WTC11 (cell line): ENCODE measurements around the gene SPATS2.
A peak's percentile ranks its signal among the peaks of the same experiment; 100 is the strongest.

Source experiments
- ATF2 ChIP-seq: sonication (generic); formaldehyde crosslinking; IDR thresholded peaks from 2 replicates; pipeline ENCODE4 v1.8.1; 2022; ENCODE audit warnings: low read depth, missing genetic modification reagents, borderline replicate concordance
- CBFB ChIP-seq: sonication (generic); formaldehyde crosslinking; IDR thresholded peaks from 2 replicates; pipeline ENCODE4 v1.8.1; 2022; ENCODE audit warnings: mild to moderate bottlenecking, low read depth, missing genetic modification reagents
- CTCF ChIP-seq: fragments of 200-600 bp; IDR thresholded peaks from 2 replicates; pipeline ENCODE4 v1.8.0; 2022; ENCODE audit warnings: antibody characterized with exemption
- ETV6 ChIP-seq: sonication (generic); formaldehyde crosslinking; IDR thresholded peaks from 2 replicates; pipeline ENCODE4 v1.8.1; 2022; ENCODE audit warnings: mild to moderate bottlenecking, missing genetic modification reagents
- MAX ChIP-seq: sonication (generic); formaldehyde crosslinking; IDR thresholded peaks from 2 replicates; pipeline ENCODE4 v1.8.0; 2022; ENCODE audit warnings: mild to moderate bottlenecking, missing genetic modification reagents
- USF1 ChIP-seq: sonication (generic); formaldehyde crosslinking; IDR thresholded peaks from 2 replicates; pipeline ENCODE4 v1.8.0; 2022; ENCODE audit warnings: mild to moderate bottlenecking, missing genetic modification reagents
- ZNF423 ChIP-seq: fragments of 250-450 bp; sonication (Bioruptor Pico); IDR thresholded peaks from 2 replicates; pipeline ENCODE4 v2.1.2; 2022; ENCODE audit warnings: mild to moderate bottlenecking, moderate library complexity
- ZNF512 ChIP-seq: sonication (generic); formaldehyde crosslinking; IDR thresholded peaks from 2 replicates; pipeline ENCODE4 v1.8.1; 2022; ENCODE audit warnings: missing genetic modification reagents, borderline replicate concordance
- TF ChIP-seq, protein P1 (sequence below): sonication (generic); formaldehyde crosslinking; IDR thresholded peaks from 2 replicates; pipeline ENCODE4 v1.8.1; 2022; ENCODE audit warnings: mild to moderate bottlenecking, moderate library complexity, missing genetic modification reagents

DNA sequence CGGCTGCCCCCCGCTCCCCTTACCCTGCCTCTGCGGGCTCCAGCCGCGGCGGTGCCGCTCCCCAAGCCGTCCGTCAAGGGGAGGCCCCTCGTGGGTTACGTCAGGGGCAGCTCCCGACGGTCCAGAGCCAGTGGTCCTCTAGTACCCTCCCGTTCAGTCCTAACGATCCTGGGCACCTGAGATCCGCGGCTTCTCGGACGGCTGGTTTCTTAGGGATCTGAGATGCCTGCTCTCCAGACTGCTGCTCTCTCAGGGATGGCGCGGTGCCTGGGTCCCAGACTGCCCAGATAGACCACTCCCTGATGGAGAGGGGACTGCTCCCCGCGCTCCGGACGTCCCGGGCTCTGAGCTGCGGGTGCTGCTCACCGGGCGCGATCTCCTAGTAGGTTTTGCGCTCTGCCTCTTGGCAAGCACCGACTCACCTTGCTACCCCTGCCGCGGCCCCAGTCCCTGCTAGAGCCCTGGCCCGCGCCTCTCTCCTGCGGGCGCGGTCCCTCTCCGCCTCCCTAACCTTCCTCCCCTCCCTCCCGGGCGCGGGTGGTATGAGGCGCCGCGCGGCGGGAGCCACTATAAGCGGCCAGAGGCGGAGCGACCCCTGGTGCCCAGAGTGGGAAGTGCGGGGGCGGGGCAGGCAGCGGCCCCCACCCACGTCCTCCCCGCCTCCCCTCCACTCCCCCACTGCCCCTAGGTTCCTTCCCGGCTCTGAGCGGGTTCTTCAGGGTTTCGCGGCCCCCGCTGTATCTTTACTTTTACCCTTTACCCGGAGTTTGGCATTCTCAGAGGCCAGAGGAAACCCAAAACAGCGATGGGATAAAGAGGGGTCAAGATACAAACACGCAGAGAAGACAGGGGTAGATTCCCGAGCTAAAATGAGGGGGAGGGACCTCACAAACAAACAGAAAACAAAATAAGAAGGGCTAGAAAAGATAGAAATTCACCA, 30.3 kb upstream of the SPATS2 start, which contains the start of gene C1QL4:
- TF ChIP-seq CBFB (CRISPR knock-in tag) (no peak), CTCF (peak; percentile 97), USF1 (CRISPR knock-in tag) (no peak), ETV6 (no peak), ZNF512 (CRISPR knock-in tag) (no peak), ZNF423 (no peak), ATF2 (CRISPR knock-in tag) (no peak), MAX (CRISPR knock-in tag) (no peak)
- TF ChIP-seq, protein P1, sequence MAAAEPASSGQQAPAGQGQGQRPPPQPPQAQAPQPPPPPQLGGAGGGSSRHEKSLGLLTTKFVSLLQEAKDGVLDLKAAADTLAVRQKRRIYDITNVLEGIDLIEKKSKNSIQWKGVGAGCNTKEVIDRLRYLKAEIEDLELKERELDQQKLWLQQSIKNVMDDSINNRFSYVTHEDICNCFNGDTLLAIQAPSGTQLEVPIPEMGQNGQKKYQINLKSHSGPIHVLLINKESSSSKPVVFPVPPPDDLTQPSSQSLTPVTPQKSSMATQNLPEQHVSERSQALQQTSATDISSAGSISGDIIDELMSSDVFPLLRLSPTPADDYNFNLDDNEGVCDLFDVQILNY (CRISPR knock-in tag): 0 out of 2 replicates have a peak, but pooled peaks have one; percentile 52
